ENCODE measurements around the gene CPSF4L. TPM values are rescaled to one million over a fixed set of nuclear protein-coding genes. Genes with fewer than 3 reads are reported as not detected.

The CPSF4L gene, protein sequence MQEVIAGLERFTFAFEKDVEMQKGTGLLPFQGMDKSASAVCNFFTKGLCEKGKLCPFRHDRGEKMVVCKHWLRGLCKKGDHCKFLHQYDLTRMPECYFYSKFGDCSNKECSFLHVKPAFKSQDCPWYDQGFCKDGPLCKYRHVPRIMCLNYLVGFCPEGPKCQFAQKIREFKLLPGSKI
- total RNA-seq = not detected

DNA sequence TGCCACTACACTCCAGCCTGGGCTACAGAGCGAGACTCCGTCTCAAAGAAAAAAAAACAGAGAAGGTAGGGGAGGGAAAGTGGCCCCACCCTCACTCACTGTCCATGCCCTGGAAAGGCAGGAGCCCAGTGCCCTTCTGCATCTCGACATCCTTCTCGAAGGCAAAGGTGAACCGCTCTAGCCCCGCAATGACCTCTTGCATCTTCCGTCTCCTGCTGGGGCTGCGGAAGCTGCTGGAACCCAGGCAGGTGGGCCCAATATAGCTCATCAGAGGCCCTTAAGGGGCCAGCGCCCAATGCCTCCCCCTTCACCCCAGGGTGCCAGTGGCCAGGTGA lies at the start of gene CPSF4L:
TSS of gene CPSF4L (minus strand) at position 264 of the 335 bp plus-strand sequence. CDS start at position 202, 62 bp downstream.

Other genes with a start within 250 kb of the CPSF4L start
- gene SLC39A11, start 169.2 kb downstream of the CPSF4L start, total RNA-seq = 10 to 100 TPM; 16.8 to 18.4 TPM
- under 1 TPM in 1 of 2 experiments, not detected in 1; 0.02 TPM for gene SSTR2, start 96.9 kb downstream of the CPSF4L start, total RNA-seq
- 10 to 100 TPM; 32.1 to 40.8 TPM for gene COG1, start 68.8 kb downstream of the CPSF4L start, total RNA-seq
- gene CDC42EP4, start 50.1 kb upstream of the CPSF4L start, total RNA-seq = 1 to 10 TPM; 2.1 to 3.0 TPM

Data from activated naive CD4-positive, alpha-beta T cell treated with anti-CD3 and anti-CD28 coated beads, Interleukin-2, amount 10 ng/mL, durations not matched to agents 5 hours and 36 hours (primary cell).